Suprapubic skin (tissue), 3 donors: ENCODE data around the gene KCNK3.

Source experiments
- CTCF ChIP-seq, 2 donors: fragments of 200-600 bp in 1 of 2; fragments of 450-650 bp in 1 of 2; sonication (generic) in 1 of 2; IDR thresholded peaks; one replicate each; pipeline ENCODE4 v1.5.1; 2016 to 2019; ENCODE audit warnings: antibody characterized with exemption in 2 of 2, mild to moderate bottlenecking in 1 of 2, moderate library complexity in 1 of 2
- POLR2A ChIP-seq, 2 donors: fragments of 450-650 bp; IDR thresholded peaks; one replicate each; pipeline ENCODE4 v1.6.1; 2017; ENCODE audit warnings: antibody characterized with exemption in 2 of 2, mild to moderate bottlenecking in 2 of 2, moderate library complexity in 2 of 2

GRCh38 chr2:26746934-26747333, 54.4 kb downstream of the KCNK3 start:
- TF ChIP-seq CTCF (IDR thresholded peaks at IDR 0.05) (no peak), POLR2A (IDR thresholded peaks at IDR 0.05) (no peak)
